Measurements from ENCODE around the gene TBC1D1.
"Not testable (repeated sequence)": the region's sequence is repeated elsewhere in the genome, so short reads cannot be mapped to it uniquely, and the experiment has no call there.

TBC1D1 gene

GRCh38 chr4:37967736-37968135 lies 76.9 kb downstream of the TBC1D1 start:
- DNase-seq, result peak; percentile 34

GRCh38 chr4:37968747-37969146 lies 77.9 kb downstream of the TBC1D1 start:
- no peak for DNase-seq

- DNase-seq, result peak; percentile 84
These were observed 79.8 kb downstream of the TBC1D1 start for GRCh38 chr4:37970702-37971101.

- no peak for DNase-seq
These were observed 80.3 kb downstream of the TBC1D1 start for GRCh38 chr4:37971202-37971601.

GRCh38 chr4:37973441-37973840 lies 82.6 kb downstream of the TBC1D1 start:
- DNase-seq, result no peak

- not testable (repeated sequence) for DNase-seq
These were observed 84.5 kb downstream of the TBC1D1 start for GRCh38 chr4:37975321-37975822.

- DNase-seq, result no peak
These were observed 85.6 kb downstream of the TBC1D1 start for GRCh38 chr4:37976507-37976906.

- peak; percentile 84 for DNase-seq
These were observed 86.1 kb downstream of the TBC1D1 start for GRCh38 chr4:37976991-37977470.

- peak; percentile 86 for DNase-seq
These were observed 86.8 kb downstream of the TBC1D1 start for GRCh38 chr4:37977471-37978247.

- peak; percentile 39 for DNase-seq
These were observed 87.5 kb downstream of the TBC1D1 start for GRCh38 chr4:37978248-37978924.

- DNase-seq, result no peak
These were observed 89.4 kb downstream of the TBC1D1 start for GRCh38 chr4:37980246-37980645.

- DNase-seq, result no peak
These were observed 90.5 kb downstream of the TBC1D1 start for GRCh38 chr4:37981425-37981824.

- no peak for DNase-seq
These were observed 91.2 kb downstream of the TBC1D1 start for GRCh38 chr4:37981844-37982720.

GRCh38 chr4:37982736-37983135 lies 91.9 kb downstream of the TBC1D1 start:
- no peak for DNase-seq

GRCh38 chr4:37983951-37984350 lies 93.1 kb downstream of the TBC1D1 start:
- DNase-seq, result no peak

GRCh38 chr4:37985730-37986275 lies 94.9 kb downstream of the TBC1D1 start:
- no peak for DNase-seq

- no peak for DNase-seq
These were observed 97.8 kb downstream of the TBC1D1 start for GRCh38 chr4:37988670-37989069.

- DNase-seq, result peak; percentile 86
These were observed 98.7 kb downstream of the TBC1D1 start for GRCh38 chr4:37989398-37990260.

GRCh38 chr4:37990731-37991245 lies 99.9 kb downstream of the TBC1D1 start:
- no peak for DNase-seq

- DNase-seq, result no peak
These were observed 100.9 kb downstream of the TBC1D1 start for GRCh38 chr4:37991623-37992410.

GRCh38 chr4:37993806-37994205 lies 102.9 kb downstream of the TBC1D1 start:
- DNase-seq, result peak; percentile 46
